HepG2 (cell line): ENCODE data around the gene CADM1. TPM values are rescaled to one million over a fixed set of nuclear protein-coding genes. Genes with fewer than 3 reads are reported as not detected.

Source experiments
- ATAC-seq: fragments of 200-7000 bp; cut with Tn5 transposase; 3 replicates; pipeline ENCODE4 v1.9.1; 2020; ENCODE audit warnings: mild to moderate bottlenecking, moderate library complexity
- BruUV-seq: library from RNA; stranded (reverse); fragments of 400-500 nt; replicated peaks from 2 replicates; lab custom pipeline; 2021; lab: Mats Ljungman, UMichigan
- CTCF ChIA-PET: fragments of 300-600 bp; formaldehyde crosslinking; extraction: SDS; loops from one replicate; lab custom pipeline; 2021; ENCODE audit warnings: low total read pairs, inconsistent platforms, low intra/inter-chr PET ratio; lab: Yijun Ruan, JAX
- POLR2A ChIA-PET: fragments of 350-600 bp; sonication (Branson Sonifier 250); formaldehyde crosslinking; loops from one replicate; lab custom pipeline; 2020; ENCODE audit warnings: antibody characterized with exemption, inconsistent platforms; lab: Yijun Ruan, JAX
- DNase-seq: peaks from one replicate; pipeline ENCODE4 v3.0.0-alpha.2; 2015; ENCODE audit warnings: low spot score
- FAIRE-seq: peaks from 3 replicates; lab custom pipeline; 2011; peaks lifted over from hg19 to GRCh38; lab: Jason Lieb, UNC
- H2AFZ ChIP-seq: one replicate; pipeline ENCODE4 v1.6.1; 2011; ENCODE audit warnings: low read length, inconsistent platforms
- H3K27ac ChIP-seq: fragments of 300-600 bp; 3 replicates; pipeline ENCODE4 v1.8.0; 2011; ENCODE audit warnings: mixed run types, mild to moderate bottlenecking, mixed read lengths, low read length, inconsistent platforms; ENCODE audit not compliant: insufficient read depth; ENCODE audit errors: extremely low read length
- H3K27me3 ChIP-seq, 2 experiments: fragments of 200-600 bp in 1 of 2; 2 replicates in 1 of 2; 3 replicates in 1 of 2; pipeline versions ENCODE4 v1.6.0 to v1.8.0; 2011; ENCODE audit warnings: low read length in 2 of 2, mild to moderate bottlenecking in 2 of 2, moderate library complexity in 2 of 2, inconsistent platforms in 1 of 2; ENCODE audit not compliant: insufficient read depth in 2 of 2, control insufficient read depth in 1 of 2
- H3K36me3 ChIP-seq, 2 experiments: fragments of 200-600 bp in 1 of 2; replicated peaks in 1 of 2; 2 replicates in 1 of 2; 3 replicates in 1 of 2; pipeline versions ENCODE4 v1.5.1 to v1.8.0; 2011; ENCODE audit warnings: low read length in 2 of 2, inconsistent platforms in 1 of 2; ENCODE audit not compliant: insufficient read depth in 2 of 2, control insufficient read depth in 1 of 2
- H3K4me1 ChIP-seq: 2 replicates; pipeline ENCODE4 v1.5.1; 2012; ENCODE audit warnings: low read length, inconsistent platforms; ENCODE audit not compliant: insufficient read depth
- H3K4me2 ChIP-seq: 2 replicates; pipeline ENCODE4 v1.6.0; 2011; ENCODE audit warnings: low read depth, low read length, inconsistent platforms
- H3K4me3 ChIP-seq, 3 experiments: fragments of 200-600 bp in 1 of 3; sonication (generic), shearing (Covaris generic) in 1 of 3; replicated peaks in 1 of 3; 2 replicates each; pipeline ENCODE4 v1.5.1; 2011 to 2016; ENCODE audit warnings: low read length in 3 of 3, inconsistent platforms in 2 of 3, low read depth in 2 of 3, mild to moderate bottlenecking in 2 of 3, control low read depth in 1 of 3, mixed read lengths in 1 of 3; ENCODE audit not compliant: insufficient read depth in 1 of 3
- H3K79me2 ChIP-seq: one replicate; pipeline ENCODE4 v1.6.1; 2011; ENCODE audit warnings: low read length, inconsistent platforms; ENCODE audit not compliant: insufficient read depth
- H3K9ac ChIP-seq: 2 replicates; pipeline ENCODE4 v1.6.0; 2011; ENCODE audit warnings: mild to moderate bottlenecking, low read depth, low read length, inconsistent platforms; ENCODE audit not compliant: insufficient read depth
- H3K9me3 ChIP-seq: 2 replicates; pipeline ENCODE4 v1.5.1; 2012; ENCODE audit warnings: mild to moderate bottlenecking, low read length
- H4K20me1 ChIP-seq: 2 replicates; pipeline ENCODE4 v1.6.0; 2011; ENCODE audit warnings: inconsistent platforms, mild to moderate bottlenecking, low read length, moderate library complexity; ENCODE audit not compliant: insufficient read depth
- ARNT ChIP-seq: fragments of 450-650 bp; IDR thresholded peaks from 2 replicates; pipeline ENCODE4 v1.6.1; 2017
- CEBPB ChIP-seq: IDR thresholded peaks from 2 replicates; pipeline ENCODE4 v1.6.1; 2011; ENCODE audit warnings: low read depth, low read length, improper control_type of control experiment, borderline replicate concordance
- HDAC1 ChIP-seq: sonication (generic); formaldehyde crosslinking; IDR thresholded peaks from 2 replicates; pipeline ENCODE4 v1.5.1; 2020; ENCODE audit warnings: mild to moderate bottlenecking, missing genetic modification reagents
- HOXA7 ChIP-seq: sonication (generic); formaldehyde crosslinking; IDR thresholded peaks from 2 replicates; pipeline ENCODE4 v1.8.1; 2022; ENCODE audit warnings: mild to moderate bottlenecking, missing genetic modification reagents, moderate library complexity
- JUN ChIP-seq: sonication (generic); formaldehyde crosslinking; IDR thresholded peaks from 2 replicates; pipeline ENCODE4 v1.4.0; 2020; ENCODE audit warnings: mild to moderate bottlenecking, missing genetic modification reagents
- NAIF1 ChIP-seq: sonication (generic); formaldehyde crosslinking; IDR thresholded peaks from 2 replicates; pipeline ENCODE4 v1.5.0; 2020; ENCODE audit warnings: mild to moderate bottlenecking, missing genetic modification reagents, borderline replicate concordance
- NFYB ChIP-seq: sonication (generic); formaldehyde crosslinking; IDR thresholded peaks from 2 replicates; pipeline ENCODE4 v1.4.0; 2020; ENCODE audit warnings: missing genetic modification reagents
- ZFP36L2 ChIP-seq: sonication (generic); formaldehyde crosslinking; IDR thresholded peaks from 2 replicates; pipeline ENCODE4 v1.4.0; 2020; ENCODE audit warnings: missing genetic modification reagents
- ZFP90 ChIP-seq: sonication (generic); formaldehyde crosslinking; IDR thresholded peaks from 2 replicates; pipeline ENCODE4 v1.8.0; 2022; ENCODE audit warnings: missing genetic modification reagents, mild to moderate bottlenecking, inconsistent platforms, borderline replicate concordance
- ZNF276 ChIP-seq: sonication (generic); formaldehyde crosslinking; IDR thresholded peaks from 2 replicates; pipeline ENCODE4 v1.4.0; 2020; ENCODE audit warnings: mild to moderate bottlenecking, low read depth, missing genetic modification reagents
- ZNF317 ChIP-seq: sonication (generic); formaldehyde crosslinking; IDR thresholded peaks from 2 replicates; pipeline ENCODE4 v1.5.0; 2020; ENCODE audit warnings: mild to moderate bottlenecking, missing genetic modification reagents
- ZNF331 ChIP-seq: sonication (generic); formaldehyde crosslinking; IDR thresholded peaks from 2 replicates; pipeline ENCODE4 v1.4.0; 2020; ENCODE audit warnings: missing genetic modification reagents
- ZNF350 ChIP-seq: sonication (generic); formaldehyde crosslinking; IDR thresholded peaks from 2 replicates; pipeline ENCODE4 v1.4.0; 2020; ENCODE audit warnings: mild to moderate bottlenecking, low read depth, missing genetic modification reagents, borderline replicate concordance
- ZNF407 ChIP-seq: sonication (generic); formaldehyde crosslinking; IDR thresholded peaks from one replicate; pipeline ENCODE4 v1.5.1; 2020; ENCODE audit warnings: mild to moderate bottlenecking, missing genetic modification reagents; ENCODE audit errors: not compliant biosample characterization
- ZNF556 ChIP-seq: sonication (generic); formaldehyde crosslinking; IDR thresholded peaks from 2 replicates; pipeline ENCODE4 v1.4.0; 2020; ENCODE audit warnings: mild to moderate bottlenecking, missing genetic modification reagents, borderline replicate concordance
- ZNF75D ChIP-seq: sonication (generic); formaldehyde crosslinking; IDR thresholded peaks from 2 replicates; pipeline ENCODE4 v1.8.1; 2023; ENCODE audit warnings: missing genetic modification reagents, mild to moderate bottlenecking, borderline replicate concordance
- ZNF761 ChIP-seq: sonication (generic); formaldehyde crosslinking; conservative IDR thresholded peaks from 2 replicates; pipeline ENCODE4 v1.4.0; 2020; ENCODE audit warnings: mild to moderate bottlenecking, missing genetic modification reagents
- WGBS: methylation state at CpG from one replicate; pipeline ENCODE4 v1.1.6; 2017; ENCODE audit warnings: low lambda C conversion rate; 5-methylcytosine and 5-hydroxymethylcytosine counted together
- in situ Hi-C: cut with HindIII; loops from 2 replicates; pipeline ENCODE4 v1.10.0; 2017; ENCODE audit warnings: low pct_unique_long_range_greater_than_20kb; ENCODE audit not compliant: extremely low pct_ligation_motif_present
- intact Hi-C: fragments of 100-400 bp; cut with micrococcal nuclease; formaldehyde crosslinking; loops from one replicate; pipeline ENCODE4 v1.10.0; 2022; ENCODE audit not compliant: unreplicated experiment
- polyA plus RNA-seq, 8 experiments: library from polyadenylated mRNA; depleted of rRNA in 3 of 8; stranded (reverse) in 7 of 8; unstranded in 1 of 8; fragments of >200 nt; fragmentation: Illumina TruSeq in 4 of 8; extraction: Trizol in 4 of 8; gene quantifications; 2 replicates each; pipeline versions ENCODE4 v1.2.1 to v1.2.3, GENCODE V29; 2011 to 2016; ENCODE audit warnings: low read depth in 4 of 8, missing spikeins in 1 of 8, mixed read lengths in 1 of 8; ENCODE audit not compliant: insufficient read depth in 1 of 8
- total RNA-seq, 5 experiments: library from RNA; depleted of rRNA; stranded (reverse); fragments of >200 nt; fragmentation: Illumina TruSeq; extraction: Trizol; gene quantifications; 2 replicates each; pipeline ENCODE4 v1.2.3, GENCODE V29; 2016; ENCODE audit warnings: low read depth in 1 of 5

The CADM1 gene
- total and polyA plus RNA-seq, 2 of the 13 experiments (the other 11 are each of a cell fraction or from before 2014, with no cell fraction given), result 71.3 to 122 TPM

DNA sequence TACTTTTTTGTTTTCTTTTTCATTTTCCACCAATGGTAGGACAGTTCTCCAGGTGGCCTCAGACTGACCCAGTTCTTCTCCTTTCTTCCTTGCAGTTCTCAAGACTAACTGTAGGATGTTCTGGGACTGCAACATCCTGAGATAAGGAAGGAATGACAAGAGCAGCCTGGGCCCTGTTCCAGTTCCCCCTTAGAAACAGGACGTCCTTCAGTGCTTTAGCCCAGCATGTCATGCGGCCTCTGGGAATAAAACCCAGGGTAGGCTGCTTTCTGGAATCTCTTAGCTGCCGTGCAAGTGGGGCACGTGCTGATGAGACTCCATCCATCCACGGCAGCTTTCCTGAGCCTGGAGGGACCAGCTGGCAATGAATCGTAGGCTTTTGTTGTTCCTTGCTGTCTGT is 24.0 kb upstream of the CADM1 start:
- H3K79me2 ChIP-seq, result no peaks in the 10 kb centered on the region
- H3K27me3 ChIP-seq, result no peaks in the 10 kb centered on the region
- no peak overlapping the region for H2AFZ ChIP-seq
- intact Hi-C loops (no loop called here), in situ Hi-C loops (no loop called here)
- no TSS peak for BruUV-seq
- CTCF ChIA-PET, result no interaction called here
- DNase-seq, result no peak
- H4K20me1 ChIP-seq, result no peaks in the 10 kb centered on the region
- H3K9me3 ChIP-seq, result no peaks in the 10 kb centered on the region
- no peak overlapping the region for H3K4me3 ChIP-seq
- no peak overlapping the region for H3K9ac ChIP-seq
- H3K4me2 ChIP-seq, result no peak overlapping the region
- H3K36me3 ChIP-seq, result no peaks in the 10 kb centered on the region
- FAIRE-seq, result no peak
- H3K27ac ChIP-seq, result no peak overlapping the region
- ATAC-seq, result no peak
- WGBS, result 82% methylated on average over 3 of the region's 6 CpGs
- POLR2A ChIA-PET, result no interaction called here
- H3K4me1 ChIP-seq, result peaks cover 42% of the 10 kb centered on the region
- no peak for TF ChIP-seq JUN (CRISPR knock-in tag)
- no peak for TF ChIP-seq ZNF407
- TF ChIP-seq ZNF75D (CRISPR knock-in tag), result no peak
- TF ChIP-seq ZNF276 (CRISPR knock-in tag), result no peak
- no peak for TF ChIP-seq ZNF331 (CRISPR knock-in tag)
- no peak for TF ChIP-seq ZFP90 (CRISPR knock-in tag)
- TF ChIP-seq ZNF761 (CRISPR knock-in tag), result no peak
- no peak for TF ChIP-seq HDAC1
- no peak for TF ChIP-seq ARNT
- TF ChIP-seq NAIF1 (CRISPR knock-in tag), result no peak
- no peak for TF ChIP-seq NFYB (CRISPR knock-in tag)
- TF ChIP-seq HOXA7 (CRISPR knock-in tag), result no peak
- no peak for TF ChIP-seq ZNF556 (CRISPR knock-in tag)
- no peak for TF ChIP-seq CEBPB
- no peak for TF ChIP-seq ZNF317 (CRISPR knock-in tag)
- no peak for TF ChIP-seq ZNF350
- TF ChIP-seq ZFP36L2 (CRISPR knock-in tag), result no peak
